Measurements from ENCODE around the gene CDC14A. TPM values are rescaled to one million over a fixed set of nuclear protein-coding genes. Genes with fewer than 3 reads are reported as not detected.

CDC14A gene
- polyA plus RNA-seq, 1 donor from 2014 or later: 2.7 TPM

GRCh38 chr1:100321506-100321905, 30.8 kb upstream of the CDC14A start:
- Histone ChIP-seq H3K36me3 (ENCODE audit: insufficient read depth, low read length) (no peaks in the 10 kb centered on the region), H3F3A (ENCODE audit: insufficient read depth, low read length, poor library complexity, severe bottlenecking) (no peaks in the 10 kb centered on the region), H3K27ac (ENCODE audit: low read length) (no peak overlapping the region), H3K9ac (ENCODE audit: low read length) (no peak overlapping the region), H4K20me1 (ENCODE audit: insufficient read depth) (no peaks in the 10 kb centered on the region), H3K27me3 (ENCODE audit: insufficient read depth, low read depth, low read length) (no peaks in the 10 kb centered on the region), H3K4me3 (ENCODE audit: low read length) (no peak overlapping the region), H3K79me2 (replicated peaks; ENCODE audit: insufficient read depth, low read length) (no peaks in the 10 kb centered on the region), H3K4me2 (ENCODE audit: low read length) (no peak overlapping the region), H3K9me3 (ENCODE audit: low read length) (no peaks in the 10 kb centered on the region), H3K9me2 (ENCODE audit: insufficient read depth, low read length) (no peaks in the 10 kb centered on the region), H2AFZ (ENCODE audit: low read depth, low read length) (no peak overlapping the region)
- TF ChIP-seq MXI1 (conservative IDR thresholded peaks at IDR 0.05; ENCODE audit: poor library complexity, severe bottlenecking) (no peak), POLR2AphosphoS5 (IDR thresholded peaks at IDR 0.05) (no peak), EZH2 (IDR thresholded peaks at IDR 0.05; ENCODE audit: borderline replicate concordance, insufficient read depth, low read length, poor library complexity, severe bottlenecking) (no peak), EP300 (conservative IDR thresholded peaks at IDR 0.05; ENCODE audit: poor library complexity, severe bottlenecking) (no peak), REST (IDR thresholded peaks at IDR 0.05; ENCODE audit: borderline replicate concordance) (no peak), RAD21 (conservative IDR thresholded peaks at IDR 0.05) (no peak), TAF1 (IDR thresholded peaks at IDR 0.05; ENCODE audit: low read depth) (no peak), SMC3 (conservative IDR thresholded peaks at IDR 0.05; ENCODE audit: poor library complexity) (no peak)
- TF ChIP-seq, protein P1, sequence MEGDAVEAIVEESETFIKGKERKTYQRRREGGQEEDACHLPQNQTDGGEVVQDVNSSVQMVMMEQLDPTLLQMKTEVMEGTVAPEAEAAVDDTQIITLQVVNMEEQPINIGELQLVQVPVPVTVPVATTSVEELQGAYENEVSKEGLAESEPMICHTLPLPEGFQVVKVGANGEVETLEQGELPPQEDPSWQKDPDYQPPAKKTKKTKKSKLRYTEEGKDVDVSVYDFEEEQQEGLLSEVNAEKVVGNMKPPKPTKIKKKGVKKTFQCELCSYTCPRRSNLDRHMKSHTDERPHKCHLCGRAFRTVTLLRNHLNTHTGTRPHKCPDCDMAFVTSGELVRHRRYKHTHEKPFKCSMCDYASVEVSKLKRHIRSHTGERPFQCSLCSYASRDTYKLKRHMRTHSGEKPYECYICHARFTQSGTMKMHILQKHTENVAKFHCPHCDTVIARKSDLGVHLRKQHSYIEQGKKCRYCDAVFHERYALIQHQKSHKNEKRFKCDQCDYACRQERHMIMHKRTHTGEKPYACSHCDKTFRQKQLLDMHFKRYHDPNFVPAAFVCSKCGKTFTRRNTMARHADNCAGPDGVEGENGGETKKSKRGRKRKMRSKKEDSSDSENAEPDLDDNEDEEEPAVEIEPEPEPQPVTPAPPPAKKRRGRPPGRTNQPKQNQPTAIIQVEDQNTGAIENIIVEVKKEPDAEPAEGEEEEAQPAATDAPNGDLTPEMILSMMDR (IDR thresholded peaks at IDR 0.05; ENCODE audit: poor library complexity, severe bottlenecking): no peak

DNA sequence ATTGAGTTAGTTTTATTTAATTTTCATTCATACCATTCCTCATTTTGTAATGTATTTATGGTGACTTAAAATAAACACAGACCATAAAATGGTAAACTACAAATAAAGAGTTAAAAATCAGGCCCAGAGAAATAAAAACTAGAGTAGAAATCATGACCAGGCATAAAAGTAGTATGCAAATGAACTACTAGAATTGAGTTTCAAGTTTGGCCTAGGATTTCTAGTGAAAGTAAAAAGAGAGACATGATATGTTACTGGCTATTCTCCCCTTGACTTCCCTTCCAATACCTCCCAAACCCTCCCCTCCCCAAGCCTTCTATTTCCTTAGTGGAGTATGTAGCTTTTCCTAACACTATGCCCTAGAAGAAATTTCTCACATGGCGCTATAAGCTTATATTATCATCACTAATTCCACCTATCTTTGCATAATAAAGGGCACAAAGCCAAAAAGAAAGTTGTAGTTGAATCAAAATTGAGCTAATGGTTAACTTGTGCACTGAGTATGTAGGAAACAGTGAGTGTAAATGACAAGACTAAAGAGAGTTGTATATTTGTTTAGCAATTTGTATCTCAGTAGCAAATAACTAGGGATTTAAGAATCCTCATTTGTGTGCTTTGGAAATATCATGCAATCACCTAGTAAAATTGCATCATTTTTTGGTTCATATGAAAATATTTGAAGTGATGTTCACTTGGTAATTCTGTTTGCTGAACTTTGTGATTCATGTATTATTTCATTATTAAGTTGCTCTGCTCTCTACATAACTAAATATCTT, 29.7 kb upstream of the CDC14A start:
- no peak overlapping the region for H3K4me3 ChIP-seq (ENCODE audit: low read length)
- H2AFZ ChIP-seq (ENCODE audit: low read depth, low read length): no peak overlapping the region
- no peaks in the 10 kb centered on the region for H3K9me3 ChIP-seq (ENCODE audit: low read length)
- H3K27ac ChIP-seq (ENCODE audit: low read length): no peak overlapping the region
- no peaks in the 10 kb centered on the region for H4K20me1 ChIP-seq (ENCODE audit: insufficient read depth)
- no peaks in the 10 kb centered on the region for H3K27me3 ChIP-seq (ENCODE audit: insufficient read depth, low read depth, low read length)
- H3K9ac ChIP-seq (ENCODE audit: low read length): no peak overlapping the region
- no peaks in the 10 kb centered on the region for H3K36me3 ChIP-seq (ENCODE audit: insufficient read depth, low read length)
- TF ChIP-seq SMC3 (conservative IDR thresholded peaks at IDR 0.05; ENCODE audit: poor library complexity) (no peak), MXI1 (conservative IDR thresholded peaks at IDR 0.05; ENCODE audit: poor library complexity, severe bottlenecking) (no peak), EP300 (conservative IDR thresholded peaks at IDR 0.05; ENCODE audit: poor library complexity, severe bottlenecking) (no peak), TAF1 (IDR thresholded peaks at IDR 0.05; ENCODE audit: low read depth) (no peak), REST (IDR thresholded peaks at IDR 0.05; ENCODE audit: borderline replicate concordance) (no peak)
- TF ChIP-seq, protein P1 (IDR thresholded peaks at IDR 0.05; ENCODE audit: poor library complexity, severe bottlenecking): no peak
- H3K4me2 ChIP-seq (ENCODE audit: low read length): no peak overlapping the region
- no peaks in the 10 kb centered on the region for H3K9me2 ChIP-seq (ENCODE audit: insufficient read depth, low read length)
- no peaks in the 10 kb centered on the region for H3F3A ChIP-seq (ENCODE audit: insufficient read depth, low read length, poor library complexity, severe bottlenecking)
- H3K79me2 ChIP-seq (replicated peaks; ENCODE audit: insufficient read depth, low read length): no peaks in the 10 kb centered on the region
